ENCODE measurements around the gene IL6. TPM values are rescaled to one million over a fixed set of nuclear protein-coding genes. Genes with fewer than 3 reads are reported as not detected.

IL6 gene
- total RNA-seq, 1 experiment from 2014 or later: not detected

- ChIA-PET CTCF (no interaction called here), POLR2A (no interaction called here), RAD21 (ENCODE audit: low non-redundant PET in 1 of 2, low total read pairs in 2 of 2, uncharacterized antibody in 2 of 2, unreplicated experiment in 2 of 2) (no interaction called here)
- H3K4me3 ChIP-seq (replicated peaks in 1 of 2; ENCODE audit: low read depth in 1 of 2, low read length in 2 of 2): no peak overlapping the region
- H3K27me3 ChIP-seq (ENCODE audit: insufficient read depth, low read length): no peaks in the 10 kb centered on the region
- H2AFZ ChIP-seq (ENCODE audit: low read depth, low read length, poor library complexity, severe bottlenecking): peak overlapping the region; percentile 23
- intact Hi-C loops (cut with micrococcal nuclease): no loop called here
- BruUV-seq (replicated peaks): no TSS peak
- DNase-seq (ENCODE audit: low read depth, low spot score) (no peak), ATAC-seq (no peak)
- no peak overlapping the region for H3K4me2 ChIP-seq (ENCODE audit: low read length)
- H3K79me2 ChIP-seq (ENCODE audit: insufficient read depth, low read length): no peaks in the 10 kb centered on the region
- H3K9ac ChIP-seq (ENCODE audit: low read length): no peak overlapping the region
- no peaks in the 10 kb centered on the region for H3K36me3 ChIP-seq (ENCODE audit: control insufficient read depth in 1 of 2, insufficient read depth in 2 of 2, low read length in 2 of 2)
- no peaks in the 10 kb centered on the region for H3K9me2 ChIP-seq (ENCODE audit: insufficient read depth)
- TF ChIP-seq POLR2A (IDR thresholded peaks at IDR 0.05; ENCODE audit: borderline replicate concordance, extremely low read depth, insufficient read depth, insufficient read length) (no peak), CTCF (IDR thresholded peaks at IDR 0.05 in 2 of 3, conservative IDR thresholded peaks at IDR 0.05 in 1 of 3; ENCODE audit: borderline replicate concordance in 1 of 3, insufficient read depth in 1 of 3, low read depth in 2 of 3, low read length in 2 of 3) (no peak), CEBPB (IDR thresholded peaks at IDR 0.05; ENCODE audit: low read depth) (no peak), POLR2AphosphoS5 (IDR thresholded peaks at IDR 0.05; ENCODE audit: low read depth, low read length) (no peak), EZH2 (IDR thresholded peaks at IDR 0.05) (no peak), EZH2phosphoT487 (IDR thresholded peaks at IDR 0.05; ENCODE audit: borderline replicate concordance) (no peak), MAX (IDR thresholded peaks at IDR 0.05) (no peak), SIN3A (IDR thresholded peaks at IDR 0.05; ENCODE audit: low read depth) (no peak), ELF1 (IDR thresholded peaks at IDR 0.05; ENCODE audit: borderline replicate concordance, low read depth) (no peak), JUND (IDR thresholded peaks at IDR 0.05) (no peak), REST (IDR thresholded peaks at IDR 0.05; ENCODE audit: low read depth) (no peak), RAD21 (IDR thresholded peaks at IDR 0.05; ENCODE audit: low read depth) (no peak), SP1 (IDR thresholded peaks at IDR 0.05; ENCODE audit: low read depth) (no peak), EGR1 (IDR thresholded peaks at IDR 0.05; ENCODE audit: low read depth) (no peak), ATF3 (IDR thresholded peaks at IDR 0.05) (no peak)
- no peaks in the 10 kb centered on the region for H3K4me1 ChIP-seq (ENCODE audit: control insufficient read depth in 1 of 2, insufficient read depth in 2 of 2, low read length in 2 of 2)
- H3K27ac ChIP-seq (ENCODE audit: low read depth, low read length): no peak overlapping the region
- H4K20me1 ChIP-seq (ENCODE audit: insufficient read depth): no peaks in the 10 kb centered on the region
- H3K9me3 ChIP-seq (ENCODE audit: control insufficient read depth in 1 of 2, insufficient read depth in 1 of 2, low read depth in 1 of 2, low read length in 2 of 2): no peaks in the 10 kb centered on the region
Measured at GRCh38 chr7:22697322-22697859, 29.6 kb upstream of the IL6 start.

Measured in HCT116 (cell line).